Breast epithelium (tissue), 3 donors: ENCODE measurements around the gene ARFGAP1.

Source experiments
- CTCF ChIP-seq, 3 donors: fragments of 450-650 bp; IDR thresholded peaks; one replicate each; pipeline ENCODE4 v1.5.1; 2016 to 2017; ENCODE audit warnings: antibody characterized with exemption in 3 of 3, mild to moderate bottlenecking in 3 of 3, moderate library complexity in 3 of 3
- POLR2AphosphoS5 ChIP-seq, 3 donors: sonication (generic); formaldehyde crosslinking; IDR thresholded peaks; one replicate each; pipeline ENCODE4 v1.6.1; 2017; ENCODE audit warnings: antibody characterized with exemption in 3 of 3

- TF ChIP-seq CTCF (IDR thresholded peaks at IDR 0.05) (no peak), POLR2AphosphoS5 (IDR thresholded peaks at IDR 0.05) (no peak)
Observed at GRCh38 chr20:63233924-63234323, 38.7 kb upstream of the ARFGAP1 start.
